ENCODE results near the gene TSC22D2.

DNA sequence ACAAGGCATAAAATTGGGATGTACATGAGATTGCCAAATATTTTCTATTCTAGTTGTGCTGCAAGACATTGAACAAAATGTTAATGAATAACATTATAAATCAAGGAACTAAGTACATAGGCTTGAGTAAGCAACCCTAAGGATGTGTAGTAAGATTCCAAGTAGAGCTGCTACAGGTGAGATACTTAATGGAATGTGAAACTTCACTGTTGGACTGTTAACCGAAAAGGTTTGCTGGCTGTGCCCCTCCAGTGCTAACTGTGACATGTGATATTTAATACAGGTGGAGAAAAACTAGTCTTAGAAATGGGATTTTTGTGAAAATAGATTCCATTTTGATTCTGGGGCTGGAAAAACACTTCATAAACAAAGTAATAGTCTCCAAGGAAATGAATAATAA is 52.4 kb downstream of the TSC22D2 start:
- TF ChIP-seq, protein P1, sequence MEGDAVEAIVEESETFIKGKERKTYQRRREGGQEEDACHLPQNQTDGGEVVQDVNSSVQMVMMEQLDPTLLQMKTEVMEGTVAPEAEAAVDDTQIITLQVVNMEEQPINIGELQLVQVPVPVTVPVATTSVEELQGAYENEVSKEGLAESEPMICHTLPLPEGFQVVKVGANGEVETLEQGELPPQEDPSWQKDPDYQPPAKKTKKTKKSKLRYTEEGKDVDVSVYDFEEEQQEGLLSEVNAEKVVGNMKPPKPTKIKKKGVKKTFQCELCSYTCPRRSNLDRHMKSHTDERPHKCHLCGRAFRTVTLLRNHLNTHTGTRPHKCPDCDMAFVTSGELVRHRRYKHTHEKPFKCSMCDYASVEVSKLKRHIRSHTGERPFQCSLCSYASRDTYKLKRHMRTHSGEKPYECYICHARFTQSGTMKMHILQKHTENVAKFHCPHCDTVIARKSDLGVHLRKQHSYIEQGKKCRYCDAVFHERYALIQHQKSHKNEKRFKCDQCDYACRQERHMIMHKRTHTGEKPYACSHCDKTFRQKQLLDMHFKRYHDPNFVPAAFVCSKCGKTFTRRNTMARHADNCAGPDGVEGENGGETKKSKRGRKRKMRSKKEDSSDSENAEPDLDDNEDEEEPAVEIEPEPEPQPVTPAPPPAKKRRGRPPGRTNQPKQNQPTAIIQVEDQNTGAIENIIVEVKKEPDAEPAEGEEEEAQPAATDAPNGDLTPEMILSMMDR (IDR thresholded peaks at IDR 0.05) = no peak
- TF ChIP-seq POLR2A (IDR thresholded peaks at IDR 0.05) (no peak), POLR2AphosphoS5 (IDR thresholded peaks at IDR 0.05) (no peak)

All from breast epithelium (tissue), 3 donors.